Panc1 (cell line): ENCODE data around the gene LRSAM1.

Source experiments
- POLR2AphosphoS5 ChIP-seq: IDR thresholded peaks from 2 replicates; pipeline ENCODE4 v1.6.1; 2012; ENCODE audit warnings: mild to moderate bottlenecking, low read depth, low read length, moderate library complexity
- TCF7L2 ChIP-seq: IDR thresholded peaks from 2 replicates; pipeline ENCODE4 v1.6.1; 2011; ENCODE audit warnings: mild to moderate bottlenecking, low read depth, low read length, inconsistent platforms
- TF ChIP-seq, protein P1 (sequence below): fragments of 450-650 bp; IDR thresholded peaks from 2 replicates; pipeline ENCODE4 v1.5.1; 2017; ENCODE audit warnings: mild to moderate bottlenecking
- TF ChIP-seq, protein P2 (sequence below), 2 experiments: IDR thresholded peaks; 2 replicates each; pipeline ENCODE4 v1.6.1; 2011 to 2012; ENCODE audit warnings: low read depth in 2 of 2, control low read depth in 1 of 2, low read length in 1 of 2, mild to moderate bottlenecking in 1 of 2, moderate library complexity in 1 of 2; ENCODE audit not compliant: insufficient read depth in 1 of 2

DNA sequence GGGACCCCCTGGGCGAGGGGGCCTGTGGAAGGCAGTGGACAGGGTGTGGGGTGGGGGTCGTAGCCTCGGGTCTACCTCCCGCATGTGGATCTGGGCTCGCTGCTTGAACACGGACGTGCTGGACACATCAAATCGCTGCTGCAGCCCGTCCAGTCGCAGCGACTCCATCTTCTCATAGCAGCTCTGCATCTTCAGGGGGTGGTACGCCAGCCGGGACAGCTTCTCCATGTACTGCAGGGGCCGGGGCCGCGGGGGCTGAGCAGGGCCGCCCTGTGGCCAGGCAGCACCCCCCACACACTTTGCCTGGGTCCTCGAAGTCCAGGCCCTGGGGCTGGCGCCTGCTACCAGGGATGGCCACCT lies 57.6 kb downstream of the LRSAM1 start:
- TF ChIP-seq, protein P1, sequence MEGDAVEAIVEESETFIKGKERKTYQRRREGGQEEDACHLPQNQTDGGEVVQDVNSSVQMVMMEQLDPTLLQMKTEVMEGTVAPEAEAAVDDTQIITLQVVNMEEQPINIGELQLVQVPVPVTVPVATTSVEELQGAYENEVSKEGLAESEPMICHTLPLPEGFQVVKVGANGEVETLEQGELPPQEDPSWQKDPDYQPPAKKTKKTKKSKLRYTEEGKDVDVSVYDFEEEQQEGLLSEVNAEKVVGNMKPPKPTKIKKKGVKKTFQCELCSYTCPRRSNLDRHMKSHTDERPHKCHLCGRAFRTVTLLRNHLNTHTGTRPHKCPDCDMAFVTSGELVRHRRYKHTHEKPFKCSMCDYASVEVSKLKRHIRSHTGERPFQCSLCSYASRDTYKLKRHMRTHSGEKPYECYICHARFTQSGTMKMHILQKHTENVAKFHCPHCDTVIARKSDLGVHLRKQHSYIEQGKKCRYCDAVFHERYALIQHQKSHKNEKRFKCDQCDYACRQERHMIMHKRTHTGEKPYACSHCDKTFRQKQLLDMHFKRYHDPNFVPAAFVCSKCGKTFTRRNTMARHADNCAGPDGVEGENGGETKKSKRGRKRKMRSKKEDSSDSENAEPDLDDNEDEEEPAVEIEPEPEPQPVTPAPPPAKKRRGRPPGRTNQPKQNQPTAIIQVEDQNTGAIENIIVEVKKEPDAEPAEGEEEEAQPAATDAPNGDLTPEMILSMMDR: no peak
- no peak for TF ChIP-seq POLR2AphosphoS5
- no peak for TF ChIP-seq TCF7L2
- TF ChIP-seq, protein P2, sequence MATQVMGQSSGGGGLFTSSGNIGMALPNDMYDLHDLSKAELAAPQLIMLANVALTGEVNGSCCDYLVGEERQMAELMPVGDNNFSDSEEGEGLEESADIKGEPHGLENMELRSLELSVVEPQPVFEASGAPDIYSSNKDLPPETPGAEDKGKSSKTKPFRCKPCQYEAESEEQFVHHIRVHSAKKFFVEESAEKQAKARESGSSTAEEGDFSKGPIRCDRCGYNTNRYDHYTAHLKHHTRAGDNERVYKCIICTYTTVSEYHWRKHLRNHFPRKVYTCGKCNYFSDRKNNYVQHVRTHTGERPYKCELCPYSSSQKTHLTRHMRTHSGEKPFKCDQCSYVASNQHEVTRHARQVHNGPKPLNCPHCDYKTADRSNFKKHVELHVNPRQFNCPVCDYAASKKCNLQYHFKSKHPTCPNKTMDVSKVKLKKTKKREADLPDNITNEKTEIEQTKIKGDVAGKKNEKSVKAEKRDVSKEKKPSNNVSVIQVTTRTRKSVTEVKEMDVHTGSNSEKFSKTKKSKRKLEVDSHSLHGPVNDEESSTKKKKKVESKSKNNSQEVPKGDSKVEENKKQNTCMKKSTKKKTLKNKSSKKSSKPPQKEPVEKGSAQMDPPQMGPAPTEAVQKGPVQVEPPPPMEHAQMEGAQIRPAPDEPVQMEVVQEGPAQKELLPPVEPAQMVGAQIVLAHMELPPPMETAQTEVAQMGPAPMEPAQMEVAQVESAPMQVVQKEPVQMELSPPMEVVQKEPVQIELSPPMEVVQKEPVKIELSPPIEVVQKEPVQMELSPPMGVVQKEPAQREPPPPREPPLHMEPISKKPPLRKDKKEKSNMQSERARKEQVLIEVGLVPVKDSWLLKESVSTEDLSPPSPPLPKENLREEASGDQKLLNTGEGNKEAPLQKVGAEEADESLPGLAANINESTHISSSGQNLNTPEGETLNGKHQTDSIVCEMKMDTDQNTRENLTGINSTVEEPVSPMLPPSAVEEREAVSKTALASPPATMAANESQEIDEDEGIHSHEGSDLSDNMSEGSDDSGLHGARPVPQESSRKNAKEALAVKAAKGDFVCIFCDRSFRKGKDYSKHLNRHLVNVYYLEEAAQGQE (IDR thresholded peaks at IDR 0.05; ENCODE audit: insufficient read depth in 1 of 2, low read depth in 2 of 2, low read length in 1 of 2): no peak
